HL-60 (cell line): ENCODE measurements around the gene DMBX1.

ENCODE experiments used
- DNase-seq, 2 experiments: peaks; one replicate each; pipeline ENCODE4 v3.0.0-alpha.2; 2010 to 2020; ENCODE audit warnings: low read depth in 1 of 2, low spot score in 1 of 2
- H3K27ac ChIP-seq: fragments of 250-450 bp; sonication (Bioruptor Pico); replicated peaks from 2 replicates; pipeline ENCODE4 v1.5.1; 2020; ENCODE audit warnings: mild to moderate bottlenecking, moderate library complexity
- H3K27me3 ChIP-seq: fragments of 250-450 bp; sonication (Bioruptor Pico); 2 replicates; pipeline ENCODE4 v1.5.1; 2021; ENCODE audit warnings: mild to moderate bottlenecking, moderate library complexity; ENCODE audit not compliant: insufficient read depth, poor library complexity, severe bottlenecking
- H3K4me3 ChIP-seq: replicated peaks from 2 replicates; pipeline ENCODE4 v1.5.1; 2011; ENCODE audit warnings: mild to moderate bottlenecking, control low read depth, low read length; ENCODE audit not compliant: insufficient read depth
- CTCF ChIP-seq: IDR thresholded peaks from one replicate; pipeline ENCODE4 v1.5.1; 2011; ENCODE audit warnings: low read length, control low read depth, inconsistent platforms; ENCODE audit not compliant: insufficient read depth
- GABPA ChIP-seq: IDR thresholded peaks from 2 replicates; pipeline ENCODE4 v1.6.1; 2012; ENCODE audit warnings: low read depth
- POLR2AphosphoS5 ChIP-seq: IDR thresholded peaks from 2 replicates; pipeline ENCODE4 v1.6.1; 2012; ENCODE audit warnings: low read depth
- REST ChIP-seq: IDR thresholded peaks from 2 replicates; pipeline ENCODE4 v1.6.1; 2012; ENCODE audit warnings: low read depth; ENCODE audit not compliant: insufficient replicate concordance
- SPI1 ChIP-seq: IDR thresholded peaks from 2 replicates; pipeline ENCODE4 v1.6.1; 2012; ENCODE audit warnings: low read depth, mild to moderate bottlenecking, borderline replicate concordance

DMBX1 gene

GRCh38 chr1:46522184-46522968 is 32.7 kb downstream of the DMBX1 start:
- peaks cover 12% of the 10 kb centered on the region for H3K27me3 ChIP-seq
- no peak overlapping the region for H3K4me3 ChIP-seq
- H3K27ac ChIP-seq, result no peak overlapping the region
- TF ChIP-seq SPI1 (no peak), GABPA (no peak), CTCF (no peak), REST (no peak), POLR2AphosphoS5 (no peak)
- no peak for DNase-seq

- no peak overlapping the region for H3K4me3 ChIP-seq
- no peak for DNase-seq
- H3K27me3 ChIP-seq, result peaks cover 11% of the 10 kb centered on the region
- no peak overlapping the region for H3K27ac ChIP-seq
- TF ChIP-seq CTCF, result no peak
- TF ChIP-seq POLR2AphosphoS5, result no peak
- no peak for TF ChIP-seq REST
- TF ChIP-seq SPI1, result no peak
- TF ChIP-seq GABPA, result no peak
Observed at GRCh38 chr1:46522969-46523320, 33.3 kb downstream of the DMBX1 start.

GRCh38 chr1:46523496-46524353 is 34.1 kb downstream of the DMBX1 start:
- DNase-seq, result no peak
- Histone ChIP-seq H3K27me3 (peaks cover 11% of the 10 kb centered on the region), H3K4me3 (no peak overlapping the region), H3K27ac (no peak overlapping the region)
- TF ChIP-seq REST (no peak), CTCF (no peak), POLR2AphosphoS5 (no peak)
